ENCODE data around the gene UBE2L3.
"Not testable (repeated sequence)": the region's sequence is repeated elsewhere in the genome, so short reads cannot be mapped to it uniquely, and the experiment has no call there.

Gene UBE2L3

GRCh38 chr22:21603973-21604372 lies 36.5 kb downstream of the UBE2L3 start:
- DNase-seq (ENCODE audit: low spot score in 2 of 2) (no peak), ATAC-seq (ENCODE audit: low read depth) (no peak)
- H3K27ac Mint-ChIP-seq, result no peak overlapping the region
- no peak overlapping the region for H3K4me3 Mint-ChIP-seq
- no peaks in the 10 kb centered on the region for H3K27me3 Mint-ChIP-seq
- no peaks in the 10 kb centered on the region for H3K9me3 Mint-ChIP-seq
- peaks cover 6% of the 10 kb centered on the region for H3K36me3 Mint-ChIP-seq
- peaks cover 23% of the 10 kb centered on the region for H3K4me1 Mint-ChIP-seq

GRCh38 chr22:21605887-21606564 lies 38.5 kb downstream of the UBE2L3 start:
- peak overlapping the region; percentile 69 for H3K27ac Mint-ChIP-seq
- H3K4me1 Mint-ChIP-seq, result peaks cover 20% of the 10 kb centered on the region
- no peaks in the 10 kb centered on the region for H3K9me3 Mint-ChIP-seq

GRCh38 chr22:21606775-21607174 lies 39.3 kb downstream of the UBE2L3 start:
- no peaks in the 10 kb centered on the region for H3K9me3 Mint-ChIP-seq
- no peak overlapping the region for H3K4me3 Mint-ChIP-seq
- ATAC-seq (ENCODE audit: low read depth), result no peak
- peaks cover 23% of the 10 kb centered on the region for H3K4me1 Mint-ChIP-seq
- no peak overlapping the region for H3K27ac Mint-ChIP-seq
- no peak for DNase-seq (ENCODE audit: low spot score in 2 of 2)
- H3K36me3 Mint-ChIP-seq, result peaks cover 7% of the 10 kb centered on the region
- no peaks in the 10 kb centered on the region for H3K27me3 Mint-ChIP-seq

More at GRCh38 chr22:21605887-21606564, 38.5 kb downstream of the UBE2L3 start:
- H3K4me3 Mint-ChIP-seq, result no peak overlapping the region
- H3K27me3 Mint-ChIP-seq, result no peaks in the 10 kb centered on the region
- peaks cover 2% of the 10 kb centered on the region for H3K36me3 Mint-ChIP-seq
- DNase-seq (ENCODE audit: low spot score in 2 of 2), result no peak
- ATAC-seq (ENCODE audit: low read depth), result no peak

GRCh38 chr22:21609556-21610157 lies 42.1 kb downstream of the UBE2L3 start:
- not testable (repeated sequence) for H3K4me3 Mint-ChIP-seq; DNase-seq (ENCODE audit: low spot score in 2 of 2); H3K9me3 Mint-ChIP-seq; ATAC-seq (ENCODE audit: low read depth); H3K27ac Mint-ChIP-seq; H3K27me3 Mint-ChIP-seq
- Mint-ChIP-seq H3K36me3 (peaks cover 11% of the 10 kb centered on the region), H3K4me1 (peaks cover 26% of the 10 kb centered on the region)

- peak overlapping the region; percentile 9 for H3K27ac Mint-ChIP-seq
Observed at GRCh38 chr22:21611210-21611977, 43.9 kb downstream of the UBE2L3 start.

GRCh38 chr22:21612858-21613257 lies 45.3 kb downstream of the UBE2L3 start:
- H3K27ac Mint-ChIP-seq, result no peak overlapping the region

More at GRCh38 chr22:21611210-21611977, 43.9 kb downstream of the UBE2L3 start:
- no peak for ATAC-seq (ENCODE audit: low read depth)
- Mint-ChIP-seq H3K9me3 (no peaks in the 10 kb centered on the region), H3K36me3 (peaks cover 11% of the 10 kb centered on the region), H3K4me1 (peaks cover 23% of the 10 kb centered on the region), H3K27me3 (no peaks in the 10 kb centered on the region), H3K4me3 (no peak overlapping the region)
- no peak for DNase-seq (ENCODE audit: low spot score in 2 of 2)

GRCh38 chr22:21613553-21614233 lies 46.2 kb downstream of the UBE2L3 start:
- peaks cover 11% of the 10 kb centered on the region for H3K36me3 Mint-ChIP-seq
- no peaks in the 10 kb centered on the region for H3K27me3 Mint-ChIP-seq
- no peak overlapping the region for H3K4me3 Mint-ChIP-seq
- no peak overlapping the region for H3K27ac Mint-ChIP-seq
- no peak for DNase-seq (ENCODE audit: low spot score in 2 of 2)
- peaks cover 20% of the 10 kb centered on the region for H3K4me1 Mint-ChIP-seq
- no peaks in the 10 kb centered on the region for H3K9me3 Mint-ChIP-seq
- no peak for ATAC-seq (ENCODE audit: low read depth)

More at GRCh38 chr22:21612858-21613257, 45.3 kb downstream of the UBE2L3 start:
- Mint-ChIP-seq H3K27me3 (no peaks in the 10 kb centered on the region), H3K36me3 (peaks cover 11% of the 10 kb centered on the region), H3K4me3 (no peak overlapping the region), H3K4me1 (peaks cover 20% of the 10 kb centered on the region), H3K9me3 (no peaks in the 10 kb centered on the region)
- ATAC-seq (ENCODE audit: low read depth) (no peak), DNase-seq (ENCODE audit: low spot score in 2 of 2) (no peak)

- Mint-ChIP-seq H3K36me3 (peaks cover 9% of the 10 kb centered on the region), H3K9me3 (no peaks in the 10 kb centered on the region), H3K27ac (no peak overlapping the region), H3K4me3 (no peak overlapping the region), H3K4me1 (peaks cover 26% of the 10 kb centered on the region), H3K27me3 (no peaks in the 10 kb centered on the region)
- DNase-seq (ENCODE audit: low spot score in 2 of 2) (no peak), ATAC-seq (ENCODE audit: low read depth) (no peak)
Observed at GRCh38 chr22:21615731-21616130, 48.2 kb downstream of the UBE2L3 start.

GRCh38 chr22:21617337-21617736 lies 49.8 kb downstream of the UBE2L3 start:
- H3K4me1 Mint-ChIP-seq, result peaks cover 24% of the 10 kb centered on the region
- H3K27ac Mint-ChIP-seq; DNase-seq (ENCODE audit: low spot score in 2 of 2); H3K27me3 Mint-ChIP-seq; ATAC-seq (ENCODE audit: low read depth); H3K4me3 Mint-ChIP-seq; H3K36me3 Mint-ChIP-seq; H3K9me3 Mint-ChIP-seq: not testable (repeated sequence)

- Mint-ChIP-seq H3K9me3 (no peaks in the 10 kb centered on the region), H3K27me3 (no peaks in the 10 kb centered on the region), H3K4me1 (peaks cover 19% of the 10 kb centered on the region), H3K27ac (no peak overlapping the region), H3K4me3 (no peak overlapping the region), H3K36me3 (peaks cover 4% of the 10 kb centered on the region)
- ATAC-seq (ENCODE audit: low read depth), result no peak
- no peak for DNase-seq (ENCODE audit: low spot score in 2 of 2)
Observed at GRCh38 chr22:21621025-21621424, 53.5 kb downstream of the UBE2L3 start.

- Mint-ChIP-seq H3K4me3 (no peak overlapping the region), H3K9me3 (no peaks in the 10 kb centered on the region), H3K27ac (no peak overlapping the region), H3K36me3 (peaks cover 6% of the 10 kb centered on the region), H3K27me3 (no peaks in the 10 kb centered on the region), H3K4me1 (peaks cover 21% of the 10 kb centered on the region)
- DNase-seq (ENCODE audit: low spot score in 2 of 2) (no peak), ATAC-seq (ENCODE audit: low read depth) (no peak)
Observed at GRCh38 chr22:21622011-21622918, 54.8 kb downstream of the UBE2L3 start.

- H3K27me3 Mint-ChIP-seq, result no peaks in the 10 kb centered on the region
- H3K9me3 Mint-ChIP-seq, result no peaks in the 10 kb centered on the region
- DNase-seq (ENCODE audit: low spot score in 2 of 2), result no peak
- H3K36me3 Mint-ChIP-seq, result peaks cover 7% of the 10 kb centered on the region
- ATAC-seq (ENCODE audit: low read depth), result no peak
- H3K4me3 Mint-ChIP-seq, result no peak overlapping the region
- H3K4me1 Mint-ChIP-seq, result peaks cover 22% of the 10 kb centered on the region
- H3K27ac Mint-ChIP-seq, result no peak overlapping the region
Observed at GRCh38 chr22:21622919-21623647, 55.6 kb downstream of the UBE2L3 start.

GRCh38 chr22:21623648-21623970 lies 56.1 kb downstream of the UBE2L3 start:
- H3K27ac Mint-ChIP-seq, result no peak overlapping the region
- H3K9me3 Mint-ChIP-seq, result no peaks in the 10 kb centered on the region
- no peak for ATAC-seq (ENCODE audit: low read depth)
- H3K4me1 Mint-ChIP-seq, result peaks cover 26% of the 10 kb centered on the region
- H3K36me3 Mint-ChIP-seq, result peaks cover 10% of the 10 kb centered on the region
- H3K27me3 Mint-ChIP-seq, result no peaks in the 10 kb centered on the region
- no peak overlapping the region for H3K4me3 Mint-ChIP-seq
- DNase-seq (ENCODE audit: low spot score in 2 of 2), result no peak

All from memory B cell (primary cell).